Activated T-helper 9 cell treated with anti-CD3 and anti-CD28 coated beads, Interleukin-2, amount 50 U/mL, for 16 hours (primary cell): Measurements from ENCODE around the gene USPL1.
"Not testable (repeated sequence)": the region's sequence is repeated elsewhere in the genome, so short reads cannot be mapped to it uniquely, and the experiment has no call there.

Source experiments
- DNase-seq: peaks from one replicate; pipeline ENCODE4 v3.0.0-alpha.2; 2020; ENCODE audit warnings: low read depth

Gene USPL1

DNA sequence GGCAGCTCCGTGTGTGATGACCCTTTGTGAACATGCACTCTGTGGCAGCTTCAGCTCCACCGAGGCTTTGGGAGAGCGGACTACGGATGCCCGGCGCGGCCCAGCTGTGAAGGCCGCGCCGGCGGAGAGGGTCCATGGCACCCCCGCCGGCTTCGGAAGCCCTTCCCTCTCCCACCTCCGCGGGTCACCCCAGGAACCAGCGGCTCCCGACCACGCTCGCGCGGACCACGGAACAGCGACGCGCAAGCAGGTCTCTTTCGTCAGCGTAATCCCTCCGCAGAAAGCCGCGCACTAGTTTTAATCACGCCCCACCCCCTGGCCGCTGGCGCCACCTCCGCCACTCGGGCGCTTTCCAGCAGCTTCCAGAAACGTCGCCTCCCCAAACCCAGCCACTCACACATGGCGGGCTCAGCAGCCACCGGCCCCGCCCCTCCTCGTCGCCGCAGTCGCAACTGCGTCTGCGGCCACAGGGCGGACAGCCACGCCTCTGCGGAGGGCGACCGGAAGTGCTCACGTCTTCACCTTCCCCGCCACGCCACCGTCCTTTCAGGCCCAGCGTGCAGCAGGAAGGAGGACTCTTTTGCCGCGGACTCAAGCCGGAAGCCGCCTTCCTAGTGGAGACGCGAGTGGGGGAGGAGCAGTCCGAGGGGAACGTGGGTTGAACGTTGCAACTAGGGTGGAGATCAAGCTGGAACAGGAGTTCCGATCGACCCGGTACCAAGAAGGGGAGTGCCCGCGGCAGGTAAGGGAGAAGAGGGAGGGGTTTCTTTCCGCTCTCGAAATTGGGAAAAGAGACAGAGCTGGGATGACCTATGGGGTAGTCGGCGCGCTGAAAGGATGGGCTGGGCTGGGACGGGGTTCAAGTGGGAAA lies at the start of gene USPL1:
TSS of gene USPL1 (plus strand) at position 606 of the 871 bp plus-strand sequence. CDS start 3,221 bp downstream, outside the sequence.
- peak; percentile 99 for DNase-seq

DNA sequence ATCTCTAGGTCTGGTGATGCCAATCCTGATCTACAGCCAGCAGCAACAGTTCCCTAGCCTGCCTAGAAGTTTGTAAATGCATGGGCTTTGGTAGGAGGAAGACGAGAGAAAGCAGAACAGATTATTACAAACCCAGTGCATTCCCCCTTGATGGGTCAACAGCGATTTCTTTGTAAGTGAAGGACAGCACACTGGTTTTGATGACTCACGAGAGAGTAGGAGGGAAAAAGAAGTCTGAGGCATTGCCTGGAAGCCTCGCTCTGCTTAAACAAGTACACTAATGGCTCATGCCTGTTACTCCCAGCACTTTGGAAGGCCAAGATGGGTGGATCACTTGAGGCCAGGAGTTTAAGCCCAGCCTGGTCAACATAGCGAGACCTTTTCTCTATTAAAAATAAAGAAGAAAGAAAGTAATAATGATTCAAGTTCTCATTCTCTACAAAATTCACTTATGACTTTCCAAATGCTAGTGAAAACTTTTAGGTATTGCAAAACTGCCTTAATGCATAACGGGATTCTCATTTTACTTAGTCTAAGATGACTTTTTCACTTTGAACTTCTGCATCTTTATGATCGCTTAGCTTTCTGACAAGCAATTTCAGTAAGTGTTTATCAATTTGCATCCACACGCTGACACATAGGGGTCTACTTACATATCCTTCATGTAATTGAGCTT lies 47.7 kb upstream of the USPL1 start:
- no peak for DNase-seq

DNA sequence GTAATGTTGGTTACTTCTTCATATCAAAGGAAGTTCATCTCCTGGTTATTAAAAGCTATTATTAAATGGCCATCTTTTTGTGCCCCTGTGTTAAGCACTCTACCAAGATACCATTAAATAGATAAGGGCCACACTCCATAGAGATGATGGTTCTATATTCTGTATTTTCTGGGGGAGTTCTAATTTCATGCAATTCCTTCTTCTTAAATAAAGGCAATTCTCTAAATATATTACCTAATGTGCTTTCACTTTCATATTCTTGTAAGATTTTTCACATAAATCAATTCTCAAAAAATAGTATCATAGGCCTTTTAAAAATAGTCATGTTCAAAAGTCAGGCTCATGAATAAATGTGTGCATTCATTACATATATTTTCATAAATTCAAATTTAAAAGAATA lies 47.0 kb upstream of the USPL1 start:
- no peak for DNase-seq

DNA sequence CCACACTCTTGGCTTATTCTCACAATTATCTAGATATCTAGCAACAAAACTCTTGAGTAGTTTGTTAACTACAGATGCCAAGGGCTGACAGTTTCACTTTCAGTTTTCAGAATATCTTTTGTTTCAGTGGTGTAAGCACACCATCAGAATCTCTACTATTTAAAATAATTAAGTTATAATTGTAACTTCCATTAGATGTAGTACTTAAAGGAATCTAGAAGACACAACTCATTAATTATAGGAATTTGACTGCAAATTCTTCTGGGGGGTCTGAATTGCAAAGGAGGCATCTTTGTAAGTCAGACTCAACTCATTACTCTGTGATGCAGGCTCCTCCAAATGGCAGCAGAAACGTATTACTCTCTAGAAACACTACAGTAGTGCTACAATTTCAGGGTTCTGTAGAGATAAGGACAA lies 44.9 kb upstream of the USPL1 start:
- no peak for DNase-seq

DNA sequence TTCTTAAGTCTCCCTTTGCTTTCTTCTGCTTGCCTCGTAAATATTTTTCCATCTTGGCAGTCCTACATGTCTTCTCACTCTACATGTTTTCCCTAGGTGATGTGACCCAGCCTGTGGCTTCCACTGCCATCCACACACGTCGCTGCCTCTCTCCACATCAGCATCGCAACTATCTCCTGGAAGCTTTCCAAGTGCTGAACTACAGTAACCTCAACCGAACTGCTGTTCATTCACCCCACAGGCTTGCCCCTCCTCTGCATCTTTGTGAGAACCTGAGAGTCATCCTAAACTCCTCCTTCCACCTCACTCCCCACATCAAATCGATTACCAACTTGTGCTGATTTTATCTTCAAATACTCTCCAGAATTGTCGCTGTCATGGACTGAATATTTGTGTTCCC lies 41.2 kb upstream of the USPL1 start:
- DNase-seq: peak; percentile 8

DNA sequence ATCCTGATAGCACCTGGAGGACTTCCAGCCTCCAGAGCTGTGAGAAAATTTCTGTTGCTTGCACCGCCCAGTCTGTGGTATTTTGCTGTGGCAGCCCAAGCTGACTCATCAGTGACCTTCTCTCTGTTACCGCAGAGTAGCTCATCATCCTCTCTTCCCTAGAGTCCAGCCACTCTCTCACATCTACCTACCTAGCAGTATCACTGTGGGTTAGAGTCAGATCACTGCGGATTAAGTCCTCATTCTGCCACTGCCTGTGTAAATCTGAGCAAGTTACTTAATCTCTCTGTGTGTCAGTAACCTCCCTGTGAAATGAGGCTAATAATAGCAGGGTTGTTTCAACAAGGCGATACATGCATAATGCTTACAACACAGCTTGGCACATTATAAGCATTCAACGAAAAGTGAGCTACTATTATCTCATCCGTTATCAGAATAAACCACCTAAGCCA lies 40.3 kb upstream of the USPL1 start:
- peak; percentile 30 for DNase-seq

DNA sequence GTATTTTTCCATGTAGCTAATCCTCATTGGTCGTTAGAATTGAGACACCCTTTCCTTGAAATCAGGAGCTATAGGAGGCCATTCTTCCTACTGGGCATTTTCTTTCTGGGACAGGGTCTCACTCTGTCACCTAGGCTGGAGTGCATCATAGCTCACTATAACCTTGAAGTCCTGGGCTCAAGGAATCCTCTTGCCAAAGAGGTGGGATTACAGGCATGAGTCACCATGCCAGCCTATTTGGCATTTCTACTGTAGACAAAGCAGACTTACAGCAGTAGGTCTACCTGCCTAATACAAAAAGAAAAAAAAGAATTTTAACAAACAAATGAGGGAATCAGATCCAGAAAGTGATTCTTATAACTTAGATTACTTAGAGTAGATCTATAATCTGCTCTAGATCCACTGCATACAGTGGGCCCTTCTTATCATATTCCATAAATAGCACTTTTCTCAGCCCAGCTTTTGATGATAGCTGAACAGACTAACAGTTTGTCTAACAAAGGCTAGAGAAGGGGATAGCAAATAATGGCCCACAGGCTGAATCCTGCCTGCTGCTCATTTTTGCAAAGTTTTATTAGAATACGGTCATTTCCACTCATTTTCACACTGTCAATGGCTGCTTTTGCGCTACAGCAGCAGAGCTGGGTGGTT lies 36.7 kb upstream of the USPL1 start:
- DNase-seq: no peak

DNA sequence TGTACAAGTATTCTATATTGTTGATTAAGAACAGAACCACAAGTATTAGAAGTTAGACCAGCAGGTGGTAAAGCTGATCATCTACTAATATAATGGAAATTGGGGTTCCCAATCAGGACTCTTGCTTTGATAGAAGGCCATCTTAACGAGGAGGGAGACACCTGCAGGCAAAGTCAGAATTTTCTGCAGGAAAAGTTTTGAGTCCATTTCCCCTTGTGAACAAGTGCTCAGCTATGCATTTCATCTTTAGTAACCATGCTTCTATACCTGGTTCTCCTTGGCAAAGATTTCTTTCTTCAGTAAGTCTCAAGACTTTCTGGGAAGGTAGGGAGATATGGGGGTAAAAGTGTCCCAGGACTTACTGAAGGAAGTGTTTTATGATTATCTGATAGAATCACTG lies 36.1 kb upstream of the USPL1 start:
- DNase-seq: no peak

DNA sequence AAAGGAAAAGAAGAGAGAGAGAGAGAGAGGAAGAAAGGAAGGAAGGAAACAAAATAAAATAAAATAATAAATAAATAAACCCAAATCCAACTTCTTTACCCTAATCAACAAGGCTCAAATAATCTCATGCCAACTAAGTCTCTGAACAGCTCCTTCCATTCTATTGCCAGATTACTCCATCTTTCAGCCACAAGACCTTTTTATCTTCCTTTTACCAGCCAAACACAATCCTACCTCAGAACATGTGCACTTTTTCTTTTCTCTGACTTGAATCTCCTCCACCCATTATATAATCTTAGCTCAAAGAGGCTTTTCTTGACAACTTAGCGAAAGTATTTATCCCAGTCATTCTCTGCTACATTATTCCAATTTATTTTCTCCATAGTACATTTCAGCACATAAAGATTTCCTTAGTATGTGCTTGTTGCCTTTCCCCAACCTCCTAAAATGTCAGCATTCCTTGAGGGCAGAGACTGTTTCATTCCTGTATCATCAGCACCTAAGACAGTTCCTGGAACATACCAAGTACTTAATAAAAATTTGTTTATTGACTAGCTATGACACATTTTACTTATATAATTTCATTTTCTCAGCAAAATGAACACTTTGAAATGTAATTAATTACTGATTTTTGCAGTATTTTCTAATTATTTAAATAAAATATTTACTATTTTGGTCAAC lies 33.5 kb upstream of the USPL1 start:
- no peak for DNase-seq

DNA sequence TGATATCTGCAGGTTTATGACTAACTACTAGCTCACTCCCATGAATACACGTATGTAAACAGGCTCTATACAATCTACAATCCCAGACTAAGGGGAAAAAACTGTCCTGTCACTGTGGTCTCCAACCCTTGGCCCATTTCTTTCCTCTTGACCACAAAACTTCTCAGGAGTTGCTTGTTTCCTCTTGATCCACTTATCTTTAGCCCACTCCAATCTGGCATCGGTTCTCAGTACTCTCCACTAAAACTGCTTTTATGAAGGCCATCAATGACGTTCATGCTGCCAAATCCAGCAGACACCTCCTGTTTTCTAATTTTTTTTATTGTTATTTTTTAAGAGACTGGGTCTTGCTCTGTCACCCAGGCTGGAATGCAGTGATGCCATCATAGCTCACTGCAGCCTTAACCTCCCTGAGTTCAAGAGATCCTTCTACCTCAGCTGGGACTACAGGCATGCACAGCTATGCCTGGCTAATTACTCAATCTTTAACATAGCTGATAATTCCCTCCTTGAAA lies 31.9 kb upstream of the USPL1 start:
- DNase-seq: no peak

DNA sequence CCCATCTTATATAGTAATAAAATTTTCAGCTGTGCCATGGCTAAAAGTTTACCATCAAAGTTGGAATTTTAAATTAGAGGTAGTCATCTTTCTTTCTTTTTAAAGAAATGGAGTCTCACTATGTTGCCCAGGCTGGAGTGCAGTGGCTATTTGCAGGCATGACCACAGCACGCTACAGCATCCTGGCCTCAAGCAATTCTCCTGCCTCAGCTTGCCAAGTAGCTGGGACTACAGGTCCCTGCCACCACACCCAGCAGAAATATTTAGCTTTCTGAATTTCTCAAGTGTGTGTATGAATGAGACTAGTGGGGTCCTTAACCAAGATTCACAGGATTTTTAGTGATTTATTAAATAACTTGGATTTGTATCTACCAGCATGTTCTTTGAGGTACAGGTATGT lies 30.5 kb upstream of the USPL1 start:
- no peak for DNase-seq

DNA sequence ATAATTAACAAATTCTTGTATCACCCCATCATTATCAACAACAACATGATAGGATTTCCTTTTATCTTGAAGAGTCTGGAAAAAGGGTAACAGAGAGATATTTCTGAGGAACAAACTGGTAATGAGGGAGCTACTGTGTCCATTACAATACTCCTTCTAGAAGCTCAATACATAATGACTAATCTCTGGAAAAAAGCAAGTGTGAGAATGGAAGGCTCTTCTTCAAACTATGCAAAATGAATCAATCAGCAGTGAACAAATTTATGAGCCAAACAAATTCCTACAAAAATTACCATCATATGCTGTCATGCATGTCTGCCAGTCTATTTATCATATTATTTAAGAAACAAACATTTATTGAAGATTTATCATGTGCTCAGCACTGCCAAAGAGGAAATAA lies 30.0 kb upstream of the USPL1 start:
- no peak for DNase-seq

DNA sequence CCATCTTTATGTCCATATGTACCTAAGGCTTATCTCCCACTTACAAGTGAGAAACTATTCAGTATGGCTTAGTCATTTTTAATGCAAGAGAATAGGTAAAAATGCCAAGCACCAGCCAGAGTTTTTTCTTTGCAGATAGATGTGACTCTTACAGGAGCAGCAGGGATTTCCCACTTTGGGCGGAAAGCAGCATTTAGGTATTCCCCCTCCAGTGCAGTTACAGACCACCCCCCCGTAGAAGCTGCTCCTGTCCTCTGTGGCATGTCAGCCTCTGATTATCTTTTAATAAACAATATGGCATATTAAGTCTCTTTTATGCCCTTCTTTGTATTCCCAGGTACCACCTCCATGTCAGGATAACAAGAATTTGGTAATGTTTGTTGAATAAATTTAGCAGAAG lies 24.7 kb upstream of the USPL1 start:
- no peak for DNase-seq

DNA sequence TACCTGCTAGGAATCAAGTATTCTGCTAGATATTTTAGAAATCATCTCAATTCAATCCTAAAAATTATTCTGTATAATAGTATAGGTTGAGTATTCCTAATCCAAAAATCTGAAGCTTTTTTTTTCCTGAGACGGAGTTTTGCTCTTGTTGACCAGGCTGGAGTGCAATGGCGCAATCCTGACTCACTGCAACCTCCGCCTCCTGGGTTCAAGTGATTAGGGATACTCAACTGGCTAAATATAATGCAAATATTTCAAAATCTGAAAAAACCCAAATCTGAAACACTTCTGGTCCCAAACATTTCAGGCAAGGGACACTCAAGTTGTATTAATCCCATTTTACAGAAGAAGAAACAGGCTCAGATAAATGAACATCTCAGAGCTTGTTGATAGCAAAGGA lies 17.2 kb upstream of the USPL1 start:
- DNase-seq: no peak

DNA sequence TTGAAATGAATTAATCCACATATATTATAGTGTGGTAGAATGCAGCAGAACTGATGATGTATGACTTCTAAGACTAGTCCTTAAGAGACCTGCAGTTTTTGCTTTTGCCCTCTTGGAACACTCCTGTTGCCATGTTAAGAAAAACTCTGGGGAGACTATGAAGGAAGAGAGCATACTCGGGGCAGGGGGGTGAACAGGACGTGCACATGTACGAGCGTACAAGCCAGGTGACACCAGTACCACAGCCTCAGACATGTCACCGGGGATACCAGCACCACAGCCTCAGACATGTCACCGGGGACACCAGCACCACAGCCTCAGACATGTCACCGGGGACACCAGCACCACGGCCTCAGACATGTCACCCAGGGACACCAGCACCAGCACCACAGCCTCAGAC lies 15.9 kb upstream of the USPL1 start:
- DNase-seq: no peak

DNA sequence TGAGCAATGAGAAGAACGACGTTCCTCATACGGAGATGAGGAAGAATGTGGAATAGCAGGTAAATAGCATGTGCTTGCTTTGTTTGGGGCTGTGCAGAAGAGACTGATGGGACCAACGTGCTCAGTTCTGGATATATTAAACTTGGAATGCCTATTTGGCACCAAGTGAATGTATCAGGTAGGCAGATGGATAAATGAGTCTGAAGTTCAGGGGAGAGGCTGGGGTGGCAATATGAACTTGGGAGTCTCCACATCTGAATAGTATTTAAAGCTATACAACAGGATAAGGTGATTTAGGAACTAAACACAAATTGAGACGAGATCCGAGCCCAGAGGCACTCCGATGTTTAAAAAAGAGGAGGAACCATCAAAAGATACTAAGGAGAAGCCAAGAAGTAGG lies 12.7 kb upstream of the USPL1 start:
- DNase-seq: no peak

DNA sequence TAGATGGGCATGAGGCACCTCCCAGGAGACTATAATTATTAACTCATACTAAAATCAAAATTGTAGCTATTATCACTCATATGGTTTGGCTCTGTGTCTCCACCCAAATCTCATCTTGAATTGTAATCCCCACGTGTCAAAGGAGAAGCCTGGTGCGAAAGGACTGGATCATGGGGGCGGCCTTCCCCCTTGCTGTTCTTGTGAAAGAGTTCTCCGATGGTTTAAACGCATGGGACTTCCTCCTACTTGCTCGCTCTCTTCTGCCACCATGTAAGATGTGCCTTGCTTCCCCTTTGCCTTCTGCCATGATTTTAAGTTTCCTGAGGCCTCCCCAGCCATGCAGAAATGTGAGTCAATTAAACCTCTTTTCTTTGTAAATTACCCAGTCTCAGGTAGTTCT lies 10.5 kb upstream of the USPL1 start:
- not testable (repeated sequence) for DNase-seq

DNA sequence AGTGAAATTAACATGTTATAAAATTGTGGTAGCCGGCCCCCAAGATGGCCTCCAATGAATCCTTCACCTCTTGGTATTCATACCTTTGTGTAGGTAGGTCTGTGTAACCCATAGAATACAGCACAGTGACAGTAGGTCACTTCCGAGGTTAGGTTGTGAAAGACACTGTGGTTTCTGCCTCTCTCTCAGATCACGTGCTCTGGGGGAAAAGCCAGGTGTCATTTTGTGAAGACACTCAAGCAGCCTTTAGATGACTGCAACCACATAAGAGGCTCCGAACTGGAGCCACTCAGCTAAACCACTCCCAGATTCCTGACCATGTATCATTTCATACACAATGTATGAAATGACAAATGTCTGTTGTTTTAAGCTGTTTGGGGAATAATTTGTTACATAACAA lies 9.8 kb upstream of the USPL1 start:
- peak; percentile 31 for DNase-seq

DNA sequence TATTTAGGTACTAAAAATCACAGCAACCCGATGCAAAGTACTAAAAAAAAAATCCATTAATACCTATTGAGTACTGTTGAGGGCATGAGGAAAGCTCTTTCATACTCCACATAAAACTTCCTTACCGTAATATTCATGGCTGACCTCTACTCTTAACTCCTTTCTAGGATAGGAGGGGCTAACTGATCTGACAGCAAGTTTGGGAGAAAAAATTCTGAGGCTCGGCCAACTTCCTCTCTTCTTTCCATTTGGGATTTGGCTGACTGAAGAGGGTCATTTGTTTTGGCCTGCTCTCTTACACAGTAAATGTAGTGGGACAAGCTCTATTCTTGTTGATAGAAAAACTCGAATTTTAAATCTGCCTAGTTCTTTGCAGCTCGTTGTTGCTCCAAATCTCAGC lies 9.4 kb upstream of the USPL1 start:
- DNase-seq: no peak

DNA sequence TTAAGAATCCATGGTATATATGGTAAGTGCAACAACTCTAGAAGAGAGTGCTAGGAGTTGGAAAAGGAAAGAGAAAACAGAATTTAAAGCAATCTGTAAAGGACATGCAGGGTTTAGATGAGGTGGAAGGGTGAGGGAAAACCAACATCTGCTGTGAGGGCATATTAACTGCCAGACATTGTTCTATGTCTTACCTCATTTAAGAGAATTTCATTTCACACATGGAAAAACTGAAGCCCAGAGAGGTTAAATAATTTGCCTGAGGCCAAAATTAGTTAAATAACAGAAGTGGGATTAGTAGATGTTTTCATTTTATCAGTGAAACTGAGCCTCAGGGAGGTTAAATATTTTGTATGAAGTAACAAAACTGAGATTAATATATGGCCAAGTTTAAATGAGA lies 7.4 kb upstream of the USPL1 start:
- no peak for DNase-seq

DNA sequence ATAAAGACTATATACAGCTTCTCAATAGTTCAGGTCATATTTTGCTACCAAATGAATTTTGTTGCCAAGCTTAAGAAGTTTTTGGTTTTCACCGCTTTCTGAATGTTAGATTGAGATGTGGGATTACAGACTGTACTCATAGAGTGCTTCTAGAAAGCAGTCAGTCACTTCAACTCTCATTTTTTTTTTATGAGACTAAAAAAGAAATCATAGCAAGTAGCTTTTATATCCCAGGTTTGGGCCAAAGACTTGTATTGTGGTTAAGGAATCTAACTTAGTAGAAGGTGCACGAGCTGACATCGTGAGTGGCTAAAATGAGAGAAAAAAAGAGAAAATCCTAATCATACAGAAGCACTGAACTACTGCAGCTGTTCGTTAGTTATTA lies 2.2 kb upstream of the USPL1 start:
- no peak for DNase-seq

DNA sequence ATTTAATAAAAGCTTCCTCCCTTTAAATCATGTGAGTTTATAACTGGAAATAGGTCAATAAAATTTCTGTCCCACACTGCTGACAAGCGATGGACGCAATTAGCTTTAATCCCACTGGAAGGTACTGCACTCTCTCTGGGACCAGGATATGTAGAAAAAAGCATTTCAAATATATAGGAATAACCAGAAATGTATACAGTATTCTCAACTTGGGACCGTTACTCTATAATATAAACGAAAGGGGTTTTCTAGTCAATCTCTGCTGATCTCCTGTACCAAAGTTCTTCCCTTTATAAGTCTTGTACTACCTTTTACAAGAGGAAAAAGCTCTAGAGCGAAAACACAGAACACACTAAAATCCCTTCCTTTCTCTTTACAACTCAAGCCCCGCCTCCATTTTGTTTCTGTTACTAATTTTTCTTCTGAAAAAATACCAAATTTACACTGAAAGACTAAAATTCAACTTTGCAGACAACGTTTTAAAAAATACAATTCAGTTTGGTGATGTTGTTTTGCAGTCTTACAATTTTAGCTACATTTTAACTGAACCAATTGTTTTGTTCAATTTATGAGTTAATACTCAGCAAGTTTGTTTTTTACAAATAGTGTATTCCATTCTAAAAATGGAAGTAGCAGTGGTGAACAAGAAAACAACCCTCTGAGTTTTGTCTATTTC lies 1.7 kb upstream of the USPL1 start:
- no peak for DNase-seq
